Fibroblast of mammary gland (primary cell): ENCODE measurements around the gene PLA2G2E.
A peak's percentile ranks its signal among the peaks of the same experiment; 100 is the strongest.

ENCODE experiments used
- DNase-seq: peaks from one replicate; pipeline ENCODE4 v3.0.0-alpha.2; 2010; ENCODE audit warnings: low read depth
- H3K4me3 ChIP-seq: 2 replicates; pipeline ENCODE4 v1.5.1; 2011; ENCODE audit warnings: low read depth, mild to moderate bottlenecking, low read length, moderate library complexity; ENCODE audit not compliant: control insufficient read depth
- TF ChIP-seq, protein P1 (sequence below): conservative IDR thresholded peaks from 2 replicates; pipeline ENCODE4 v1.5.1; 2011; ENCODE audit warnings: low read depth, low read length, inconsistent platforms; ENCODE audit not compliant: control insufficient read depth, insufficient read depth

PLA2G2E gene

DNA sequence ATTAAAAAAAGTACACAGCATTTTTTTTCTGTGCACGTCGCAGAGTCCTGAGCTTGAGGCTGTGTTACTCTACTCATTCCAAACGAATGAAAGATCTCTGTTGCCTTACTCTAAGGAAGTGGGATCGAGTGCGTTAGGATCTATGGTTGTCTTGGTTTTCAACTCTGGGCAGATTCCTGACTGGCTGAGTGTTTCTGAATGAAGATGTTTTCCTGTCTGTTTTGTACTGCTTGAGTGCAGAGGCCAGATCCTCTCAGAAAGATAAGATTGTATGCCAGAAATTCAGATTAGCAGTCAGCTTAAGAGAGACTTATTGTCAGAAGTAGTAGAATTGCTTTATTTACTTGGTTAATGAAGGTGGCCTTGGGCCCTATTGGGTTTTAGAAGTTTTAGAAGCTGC lies 14.0 kb downstream of the PLA2G2E start:
- DNase-seq: no peak
- no peak overlapping the region for H3K4me3 ChIP-seq
- TF ChIP-seq, protein P1, sequence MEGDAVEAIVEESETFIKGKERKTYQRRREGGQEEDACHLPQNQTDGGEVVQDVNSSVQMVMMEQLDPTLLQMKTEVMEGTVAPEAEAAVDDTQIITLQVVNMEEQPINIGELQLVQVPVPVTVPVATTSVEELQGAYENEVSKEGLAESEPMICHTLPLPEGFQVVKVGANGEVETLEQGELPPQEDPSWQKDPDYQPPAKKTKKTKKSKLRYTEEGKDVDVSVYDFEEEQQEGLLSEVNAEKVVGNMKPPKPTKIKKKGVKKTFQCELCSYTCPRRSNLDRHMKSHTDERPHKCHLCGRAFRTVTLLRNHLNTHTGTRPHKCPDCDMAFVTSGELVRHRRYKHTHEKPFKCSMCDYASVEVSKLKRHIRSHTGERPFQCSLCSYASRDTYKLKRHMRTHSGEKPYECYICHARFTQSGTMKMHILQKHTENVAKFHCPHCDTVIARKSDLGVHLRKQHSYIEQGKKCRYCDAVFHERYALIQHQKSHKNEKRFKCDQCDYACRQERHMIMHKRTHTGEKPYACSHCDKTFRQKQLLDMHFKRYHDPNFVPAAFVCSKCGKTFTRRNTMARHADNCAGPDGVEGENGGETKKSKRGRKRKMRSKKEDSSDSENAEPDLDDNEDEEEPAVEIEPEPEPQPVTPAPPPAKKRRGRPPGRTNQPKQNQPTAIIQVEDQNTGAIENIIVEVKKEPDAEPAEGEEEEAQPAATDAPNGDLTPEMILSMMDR: no peak

DNA sequence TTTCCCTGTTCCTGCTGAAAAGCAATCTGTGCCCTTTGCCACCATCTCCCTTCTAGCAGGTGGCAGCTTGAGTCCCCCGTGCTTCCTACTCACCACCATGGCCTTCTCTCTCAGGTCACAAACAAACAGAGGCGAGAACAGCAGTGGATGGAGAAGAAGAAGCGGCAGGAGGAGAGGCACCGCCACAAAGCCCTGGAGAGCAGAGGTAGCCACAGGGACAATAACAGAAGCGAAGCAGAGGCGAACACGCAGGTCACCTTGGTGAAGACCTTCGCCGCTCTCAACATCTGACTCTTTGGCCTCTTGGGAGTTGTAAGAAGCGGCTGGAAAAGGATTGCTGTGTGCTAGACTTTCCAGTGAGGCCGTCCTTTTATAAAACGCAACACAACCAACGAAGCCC lies 16.0 kb downstream of the PLA2G2E start:
- TF ChIP-seq, protein P1: no peak
- no peak overlapping the region for H3K4me3 ChIP-seq
- no peak for DNase-seq

DNA sequence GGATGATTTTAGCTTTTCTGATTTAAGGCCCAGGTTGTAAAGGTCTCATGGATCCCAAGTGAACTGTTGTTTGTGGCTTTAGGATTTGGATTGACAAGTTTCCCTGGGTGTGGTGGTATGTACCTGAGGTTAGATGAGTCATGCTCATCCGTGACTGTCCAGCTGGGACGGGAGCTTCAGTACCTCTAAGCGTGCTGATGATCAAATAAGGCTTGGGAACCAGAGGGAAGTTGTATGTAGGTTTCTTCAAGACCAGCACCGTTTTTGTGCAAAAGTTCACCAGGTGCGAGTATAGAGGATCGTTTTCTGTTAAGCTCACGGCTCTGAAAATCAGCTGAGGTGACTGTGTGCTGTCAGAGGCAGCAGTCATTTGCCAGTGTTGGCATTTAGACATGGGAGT lies 19.8 kb downstream of the PLA2G2E start:
- TF ChIP-seq, protein P1: no peak
- H3K4me3 ChIP-seq: no peak overlapping the region
- no peak for DNase-seq

DNA sequence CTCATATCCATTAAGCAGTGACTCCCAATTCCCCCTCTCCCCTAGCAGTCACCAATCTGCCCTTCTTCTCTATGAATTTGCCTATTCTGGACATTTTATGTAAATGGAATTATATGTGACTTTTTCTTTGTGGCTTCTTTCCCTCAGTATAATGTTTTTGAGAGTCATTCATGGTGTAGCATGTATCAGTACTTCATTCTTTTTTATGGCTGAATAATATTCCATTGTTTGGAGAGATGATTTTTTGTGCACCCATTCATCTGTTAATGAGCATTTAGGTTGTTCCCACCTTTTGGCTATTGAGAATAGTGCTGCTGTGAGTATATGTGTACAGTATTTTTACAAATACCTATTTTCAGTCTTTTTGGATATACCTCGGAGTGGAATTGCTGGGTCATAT lies 21.8 kb downstream of the PLA2G2E start:
- no peak for DNase-seq
- TF ChIP-seq, protein P1: no peak
- no peak overlapping the region for H3K4me3 ChIP-seq

DNA sequence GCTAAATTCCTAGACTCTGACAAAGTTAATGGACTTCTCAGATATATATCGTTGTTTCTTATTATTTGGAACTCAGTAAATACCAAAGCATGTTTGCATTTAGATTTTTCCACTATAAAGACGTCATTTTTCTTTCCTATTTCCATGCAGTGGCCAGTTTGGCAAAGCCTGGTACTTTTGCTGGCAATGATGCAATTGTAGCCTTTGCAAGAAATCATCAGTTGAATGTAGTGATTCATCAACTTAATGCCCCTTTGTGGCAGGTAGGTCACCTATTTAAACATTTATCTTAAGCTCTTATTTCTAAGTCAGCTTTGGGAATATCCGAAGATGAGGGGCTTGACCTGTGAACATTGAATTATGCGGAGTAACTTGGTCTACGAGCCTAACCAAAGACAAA lies 29.2 kb downstream of the PLA2G2E start:
- DNase-seq: no peak
- no peak overlapping the region for H3K4me3 ChIP-seq
- TF ChIP-seq, protein P1: no peak

DNA sequence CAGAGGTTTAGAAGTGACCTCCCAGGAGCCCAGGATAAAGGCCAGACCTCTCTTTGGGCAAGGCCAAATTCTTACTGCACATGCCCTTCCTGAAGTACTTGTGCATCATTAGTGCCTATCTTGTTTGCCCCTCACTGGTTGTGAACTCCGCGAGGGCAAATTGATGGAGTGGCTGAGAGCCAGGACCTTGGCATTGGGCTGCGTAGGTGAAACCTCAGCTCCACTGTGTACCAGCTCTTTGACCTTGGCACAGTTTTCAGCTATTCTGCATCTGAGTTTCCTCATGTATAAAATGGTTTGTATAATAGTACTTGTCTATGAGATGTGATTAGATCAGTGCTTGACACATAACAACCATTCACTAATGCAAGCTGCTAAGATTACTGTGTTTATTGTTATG lies 29.7 kb downstream of the PLA2G2E start:
- H3K4me3 ChIP-seq: no peak overlapping the region
- TF ChIP-seq, protein P1: no peak

DNA sequence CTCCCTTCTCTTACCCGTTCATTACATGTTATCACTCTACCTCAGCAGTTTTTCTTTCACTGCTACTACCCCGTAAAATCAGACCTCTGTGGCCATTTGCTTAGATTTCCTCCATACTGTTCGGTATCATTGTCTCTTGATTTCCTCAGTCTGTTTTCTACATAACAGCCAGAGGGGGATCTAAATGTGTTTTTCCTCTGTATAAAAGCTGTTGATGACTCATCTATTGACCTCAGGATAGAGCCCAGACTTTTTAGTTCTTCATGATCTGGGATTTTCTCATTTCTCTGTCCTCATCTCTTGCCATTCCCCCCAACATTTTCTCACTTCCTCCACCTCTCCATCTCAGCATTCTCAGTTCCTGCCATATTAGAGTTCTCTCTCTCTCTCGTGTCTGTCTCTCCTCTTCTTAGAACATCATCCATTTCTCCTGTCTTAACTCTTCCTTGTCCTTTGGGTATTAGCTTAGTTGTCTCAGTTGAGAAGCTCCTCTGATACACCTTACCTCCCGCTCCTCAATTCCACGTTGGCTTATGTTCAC lies 30.7 kb downstream of the PLA2G2E start:
- DNase-seq: peak; percentile 42
- TF ChIP-seq, protein P1: no peak
- no peak overlapping the region for H3K4me3 ChIP-seq

More for the DNA sequence above, 29.7 kb downstream of the PLA2G2E start:
- no peak for DNase-seq
